DMS153 treated with DMSO at 0.1 percent for 48 hours (cell line): ENCODE data around the gene HAUS3.
A peak's percentile ranks its signal among the peaks of the same experiment; 100 is the strongest.

ENCODE experiments used
- DNase-seq: peaks from one replicate; lab custom pipeline; 2025; ENCODE audit not compliant: unreplicated experiment; lab: John Stamatoyannopoulos, UW

HAUS3 gene

GRCh38 chr4:2265113-2266110 is 23.5 kb upstream of the HAUS3 start:
- DNase-seq = no peak

- DNase-seq = no peak
Measured at GRCh38 chr4:2264481-2265041, 22.6 kb upstream of the HAUS3 start.

- DNase-seq = no peak
Measured at GRCh38 chr4:2263926-2264321, 22.0 kb upstream of the HAUS3 start.

- no peak for DNase-seq
Measured at GRCh38 chr4:2262944-2263250, 21.0 kb upstream of the HAUS3 start.

- peak; percentile 83 for DNase-seq
Measured at GRCh38 chr4:2262145-2262943, 20.4 kb upstream of the HAUS3 start.

GRCh38 chr4:2261853-2262144 is 19.9 kb upstream of the HAUS3 start, which contains the start of gene MXD4:
MXD4 (minus strand) TSS chr4:2262109; CDS start chr4:2261980, 129 bp downstream.
- no peak for DNase-seq

GRCh38 chr4:2261110-2261852 is 19.4 kb upstream of the HAUS3 start:
- DNase-seq = no peak

- DNase-seq = no peak
Measured at GRCh38 chr4:2260344-2261109, 18.6 kb upstream of the HAUS3 start.

- no peak for DNase-seq
Measured at GRCh38 chr4:2259541-2260343, 17.8 kb upstream of the HAUS3 start.

- no peak for DNase-seq
Measured at GRCh38 chr4:2259036-2259540, 17.2 kb upstream of the HAUS3 start.

GRCh38 chr4:2258091-2259035 is 16.4 kb upstream of the HAUS3 start:
- DNase-seq = no peak

- no peak for DNase-seq
Measured at GRCh38 chr4:2257361-2258081, 15.6 kb upstream of the HAUS3 start.

GRCh38 chr4:2256781-2257191 is 14.9 kb upstream of the HAUS3 start:
- DNase-seq = no peak

GRCh38 chr4:2256156-2256731 is 14.3 kb upstream of the HAUS3 start:
- no peak for DNase-seq

- DNase-seq = no peak
Measured at GRCh38 chr4:2255501-2256155, 13.7 kb upstream of the HAUS3 start.

- no peak for DNase-seq
Measured at GRCh38 chr4:2254665-2255500, 13.0 kb upstream of the HAUS3 start.
